Activated CD8-positive, alpha-beta memory T cell treated with anti-CD3 and anti-CD28 coated beads for 36 hours (primary cell): ENCODE measurements around the gene CDCA8. TPM values are rescaled to one million over a fixed set of nuclear protein-coding genes. Genes with fewer than 3 reads are reported as not detected.
"Not testable (repeated sequence)": the region's sequence is repeated elsewhere in the genome, so short reads cannot be mapped to it uniquely, and the experiment has no call there.

ENCODE experiments used
- CTCF ChIA-PET: fragments of 350-600 bp; sonication (Branson Sonifier 250); formaldehyde crosslinking; loops from one replicate; lab custom pipeline; 2021; ENCODE audit warnings: antibody characterized with exemption; lab: Charles Lee
- POLR2A ChIA-PET: fragments of 350-600 bp; sonication (Branson Sonifier 250); formaldehyde crosslinking; loops from one replicate; lab custom pipeline; 2021; ENCODE audit warnings: antibody characterized with exemption; lab: Charles Lee
- total RNA-seq, 2 experiments: library from RNA; stranded (reverse); gene quantifications; one replicate each; pipeline ENCODE4 v1.2.3, GENCODE V29; 2021

Gene CDCA8
- total RNA-seq, 2 experiments from 2014 or later, result 42.1 to 43.3 TPM

DNA sequence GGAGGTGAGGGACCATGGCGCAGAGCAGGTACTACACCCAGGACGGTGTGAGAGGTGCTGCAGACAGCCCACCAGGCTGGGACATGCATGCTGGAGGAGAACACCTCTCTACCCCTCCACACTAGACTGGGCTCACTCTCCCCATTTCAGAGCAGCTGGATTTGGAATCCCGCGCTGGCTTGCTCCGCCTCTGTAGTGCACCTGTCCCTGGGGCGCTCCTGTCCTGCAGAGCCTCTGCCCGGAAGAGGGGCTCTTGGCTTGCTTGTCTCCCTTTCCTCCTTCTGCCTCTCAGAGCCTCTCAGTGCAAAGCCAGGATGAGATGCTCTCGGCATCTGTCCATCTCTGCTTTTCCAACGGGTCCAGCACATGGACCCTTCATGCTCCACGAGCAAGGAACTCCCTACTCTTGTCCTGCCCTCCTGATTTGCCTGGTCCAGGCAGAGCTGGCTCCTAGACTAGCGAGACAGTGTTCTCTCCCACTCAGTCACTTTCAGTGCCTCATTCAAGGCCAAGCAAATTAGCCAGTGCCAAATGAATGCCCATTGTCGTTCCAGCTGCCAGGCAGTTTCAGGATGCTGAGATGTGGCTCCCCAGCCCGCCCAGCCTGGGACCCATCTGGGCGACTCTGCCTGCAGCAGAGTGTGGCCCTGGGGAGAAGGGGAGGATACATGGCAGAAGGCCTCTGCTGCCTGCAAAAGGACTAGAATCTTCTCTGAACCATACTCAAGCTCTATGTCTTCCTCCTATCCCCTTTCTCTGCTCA is 33.7 kb downstream of the CDCA8 start:
- ChIA-PET POLR2A (no interaction called here), CTCF (no interaction called here)

DNA sequence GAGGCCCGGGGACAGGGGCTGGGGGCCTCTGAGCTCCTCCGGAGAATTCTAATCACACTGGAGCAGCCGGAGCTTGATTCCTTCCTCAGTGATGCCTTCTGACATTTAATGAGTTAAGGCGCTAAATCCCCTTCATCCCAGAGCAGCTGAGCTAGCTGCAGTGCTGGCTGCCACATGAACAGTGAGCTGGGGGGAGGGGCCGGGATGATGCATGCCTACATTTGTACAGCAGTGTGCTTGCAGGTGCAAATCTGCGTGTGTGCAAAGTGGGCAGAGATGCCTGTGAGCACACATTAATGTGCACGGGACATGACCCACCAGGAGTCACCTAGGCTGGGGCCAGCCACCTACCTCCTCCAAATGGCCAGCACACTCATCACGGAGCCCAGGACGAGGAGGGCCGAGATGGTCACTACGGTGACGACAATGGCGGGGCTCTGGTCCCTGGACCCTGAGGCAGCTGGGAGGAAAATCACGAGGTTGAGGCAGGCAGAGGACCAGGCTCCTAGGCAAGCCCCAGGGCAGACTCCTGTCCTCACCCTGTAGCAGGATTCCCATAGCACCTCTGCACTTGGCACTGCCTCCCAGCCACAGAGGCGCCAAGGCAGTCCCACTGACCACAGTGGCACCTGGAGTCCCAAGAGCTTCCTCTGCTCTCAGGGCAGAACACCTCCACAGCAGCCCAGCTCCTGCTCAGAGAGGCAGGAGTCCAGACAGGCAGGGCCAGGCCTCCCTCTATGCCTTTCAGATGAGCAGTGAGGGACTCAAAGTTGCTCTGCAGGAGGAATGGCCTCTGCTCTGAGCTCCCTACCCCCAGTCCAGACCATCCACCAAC is 34.7 kb downstream of the CDCA8 start:
- POLR2A ChIA-PET, result interaction anchor here (0.6 kb wide), 1 partner anchor 35 kb away, joined by 3 read pairs; the partner anchor contains the start of gene CDCA8
- CTCF ChIA-PET, result interaction anchor here (0.6 kb wide), 1 partner anchor 17 kb away, joined by 3 read pairs; no protein-coding TSS in a partner anchor

DNA sequence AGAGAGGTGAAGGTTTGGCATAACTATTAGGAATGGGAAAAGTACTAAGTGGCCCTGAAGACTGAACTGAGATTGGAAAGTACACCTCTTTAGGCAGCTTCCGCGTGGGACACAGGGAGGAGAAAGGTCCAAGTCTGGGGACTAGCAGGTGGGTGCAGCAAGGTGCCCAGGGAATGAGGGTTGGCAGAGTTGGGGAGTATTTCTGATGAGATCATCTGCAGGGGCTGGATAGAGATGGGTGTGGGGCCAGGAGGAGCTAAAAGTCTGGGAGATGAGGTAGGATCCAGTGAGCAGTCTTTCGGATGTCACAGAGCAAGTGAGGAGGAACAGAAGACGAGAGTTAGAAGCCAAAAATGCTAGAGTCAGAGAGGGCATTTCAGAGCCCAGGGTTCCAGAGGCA is 36.1 kb downstream of the CDCA8 start:
- ChIA-PET POLR2A (no interaction called here), CTCF (no interaction called here)

DNA sequence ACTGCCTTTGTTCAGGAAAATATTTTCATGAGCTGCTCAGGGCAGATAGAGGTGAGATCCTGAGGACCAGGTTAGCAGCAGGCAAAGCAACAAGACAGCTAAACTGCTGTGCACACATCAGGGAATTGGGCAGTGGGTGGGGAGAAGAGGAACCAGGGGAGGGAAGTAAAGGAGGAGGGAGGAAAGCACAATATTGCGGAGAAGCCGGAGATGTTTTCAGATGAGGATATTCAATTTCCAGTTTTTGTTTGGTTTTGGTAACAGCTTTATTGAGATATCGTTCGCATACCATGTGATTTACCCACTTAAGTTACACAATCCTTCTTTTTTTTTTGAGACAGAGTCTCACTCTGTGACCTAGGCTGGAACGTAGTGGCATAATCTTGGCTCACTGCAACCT is 38.1 kb downstream of the CDCA8 start:
- POLR2A ChIA-PET, result no interaction called here
- CTCF ChIA-PET, result no interaction called here

DNA sequence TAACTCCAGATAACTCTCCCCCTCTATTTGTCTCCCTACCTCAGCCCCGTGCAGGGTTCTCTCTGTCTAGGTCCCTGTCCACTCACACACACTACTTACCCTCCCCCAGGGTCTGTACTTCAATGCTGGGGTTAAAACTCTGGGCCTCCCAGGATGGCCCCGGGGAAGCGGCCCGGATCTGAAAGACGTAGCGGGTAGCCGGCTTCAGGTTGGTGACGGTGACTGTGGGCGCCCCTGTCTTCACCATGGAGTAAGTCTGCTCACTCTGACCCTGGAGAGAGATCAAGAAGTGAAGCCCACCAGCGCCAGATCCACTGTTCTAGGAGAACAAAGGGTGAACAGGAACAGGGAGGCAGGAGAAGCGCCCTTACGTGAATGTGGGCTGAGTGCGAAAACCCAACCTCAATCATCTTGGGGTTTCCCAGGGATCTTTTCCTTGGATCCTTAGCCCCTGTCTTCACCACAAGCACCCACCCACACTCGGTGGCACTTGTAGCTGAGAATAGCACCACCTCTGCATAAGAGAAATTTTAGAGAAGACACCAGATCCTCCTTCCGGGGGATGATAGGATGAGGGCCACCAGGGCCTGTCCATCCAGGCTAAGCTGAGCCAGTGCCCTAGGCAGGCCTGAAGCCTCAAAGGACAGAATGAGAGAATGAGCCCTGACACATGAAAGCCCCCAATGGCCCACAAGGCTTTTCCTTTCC is 39.1 kb downstream of the CDCA8 start:
- CTCF ChIA-PET, result no interaction called here
- POLR2A ChIA-PET, result no interaction called here

DNA sequence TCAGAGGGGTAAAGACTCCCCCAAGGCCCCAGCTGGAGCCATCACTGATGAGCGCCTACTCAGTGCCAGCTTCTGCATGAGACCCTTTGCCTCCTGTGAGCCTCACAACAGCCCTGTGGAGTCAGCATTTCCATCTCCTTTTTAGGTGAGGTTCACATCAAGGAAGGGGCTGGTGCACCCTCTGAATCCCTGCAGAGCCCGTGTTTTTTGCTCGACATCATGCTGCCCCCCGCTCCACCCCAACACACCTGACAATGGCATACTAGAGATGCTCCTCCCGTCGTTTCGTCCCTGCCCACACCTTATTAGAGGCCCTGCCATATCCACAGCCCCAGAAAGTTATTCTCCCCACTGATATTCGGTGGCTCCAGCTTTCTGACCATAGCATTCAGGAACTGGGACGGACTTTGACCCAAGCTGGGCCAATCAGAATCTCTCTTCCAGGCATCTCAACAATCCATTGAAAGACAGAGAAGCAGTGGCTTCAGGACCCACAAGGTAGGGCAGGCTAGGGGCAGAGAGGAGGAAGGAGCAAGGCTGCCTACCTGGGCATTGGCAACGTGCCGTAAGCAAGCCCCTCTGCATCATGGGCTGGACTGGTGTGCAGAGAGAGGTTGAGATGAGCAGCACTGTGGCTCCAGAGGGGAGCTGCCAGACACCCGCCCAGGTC is 39.9 kb downstream of the CDCA8 start:
- ChIA-PET POLR2A (no interaction called here), CTCF (no interaction called here)

DNA sequence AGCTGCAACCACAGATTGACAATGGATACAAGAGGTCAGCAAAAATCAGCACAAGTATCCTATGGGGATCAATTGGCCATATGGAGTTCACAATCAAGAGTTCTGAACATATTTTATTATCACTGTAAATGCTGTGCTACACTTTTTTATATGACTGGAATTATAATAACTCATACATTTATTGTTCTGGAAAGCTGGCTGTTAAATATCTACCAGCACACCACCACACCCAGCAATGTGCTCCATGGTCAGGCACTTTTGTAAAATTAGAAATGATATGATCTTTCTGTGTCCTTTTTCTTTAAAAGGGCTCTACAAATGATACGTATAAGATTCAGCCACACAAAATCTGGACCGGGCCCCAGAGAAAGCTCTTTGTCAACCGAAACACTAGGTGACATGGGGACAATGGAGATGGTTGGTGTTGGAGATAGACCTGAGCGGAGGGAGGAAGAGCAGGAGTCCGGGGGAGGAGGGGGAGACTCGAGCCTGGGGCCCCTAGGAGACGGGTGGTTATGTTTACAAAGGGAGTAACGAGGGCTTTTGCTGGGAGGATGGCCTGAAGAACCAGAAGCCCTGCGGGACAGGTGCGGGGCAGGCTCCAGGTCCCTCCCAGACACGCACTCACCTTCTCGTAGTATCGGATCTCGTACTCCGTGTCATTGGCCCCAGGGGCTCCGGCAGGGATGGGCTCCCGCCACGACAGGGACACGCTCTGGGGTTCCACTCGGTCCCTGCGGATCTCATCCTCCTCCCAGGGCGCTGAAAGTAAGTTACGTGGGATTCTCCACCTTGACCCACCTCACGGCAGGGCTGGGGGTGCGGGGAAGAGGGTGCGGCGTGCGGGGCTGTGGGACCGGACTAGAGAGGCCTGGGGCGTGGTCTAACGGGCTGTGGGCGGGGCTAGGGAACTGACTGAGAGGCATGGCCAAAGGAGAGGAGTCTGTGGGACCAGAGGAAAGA is 42.6 kb downstream of the CDCA8 start:
- CTCF ChIA-PET, result interaction anchor here (0.6 kb wide), 1 partner anchor 136 kb away, joined by 4 read pairs; no protein-coding TSS in a partner anchor

DNA sequence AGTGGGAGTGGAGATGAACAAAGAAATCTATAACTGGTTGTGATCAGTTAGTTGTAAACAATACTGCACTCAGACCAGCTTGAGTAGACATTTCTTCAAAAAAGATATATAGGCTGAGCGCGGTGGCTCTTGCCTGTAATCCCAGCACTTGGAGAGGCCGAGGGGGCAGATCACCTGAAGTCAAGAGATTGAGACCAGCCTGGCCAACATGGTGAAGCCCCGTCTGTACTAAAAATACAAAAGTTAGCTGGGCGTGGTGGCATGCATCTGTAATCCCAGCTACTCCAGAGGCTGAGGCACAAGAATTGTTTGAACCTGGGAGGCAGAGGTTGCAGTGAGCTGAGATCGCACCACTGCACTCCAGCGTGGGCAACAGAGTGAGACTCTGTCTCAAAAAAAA is 45.7 kb downstream of the CDCA8 start:
- CTCF ChIA-PET, POLR2A ChIA-PET: not testable (repeated sequence)

More for the DNA sequence above, 42.6 kb downstream of the CDCA8 start:
- POLR2A ChIA-PET, result no interaction called here

DNA sequence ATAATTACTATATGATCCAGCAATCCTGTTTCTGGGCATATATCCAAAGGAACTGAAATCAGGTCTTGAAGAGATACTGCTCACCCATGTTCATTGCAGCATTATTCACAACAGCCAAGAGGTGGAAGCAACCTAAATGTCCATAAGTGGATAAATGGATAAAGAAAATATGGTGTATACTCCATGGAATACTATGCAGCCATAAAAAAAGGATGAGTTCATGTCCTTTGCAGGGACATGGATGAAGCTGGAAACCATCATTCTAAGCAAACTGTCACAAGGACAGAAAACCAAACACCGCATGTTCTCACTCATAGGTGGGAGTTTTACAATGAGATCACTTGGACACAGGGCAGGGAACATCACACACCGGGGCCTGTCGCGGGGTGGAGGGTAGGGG is 46.3 kb downstream of the CDCA8 start:
- CTCF ChIA-PET, POLR2A ChIA-PET: not testable (repeated sequence)

DNA sequence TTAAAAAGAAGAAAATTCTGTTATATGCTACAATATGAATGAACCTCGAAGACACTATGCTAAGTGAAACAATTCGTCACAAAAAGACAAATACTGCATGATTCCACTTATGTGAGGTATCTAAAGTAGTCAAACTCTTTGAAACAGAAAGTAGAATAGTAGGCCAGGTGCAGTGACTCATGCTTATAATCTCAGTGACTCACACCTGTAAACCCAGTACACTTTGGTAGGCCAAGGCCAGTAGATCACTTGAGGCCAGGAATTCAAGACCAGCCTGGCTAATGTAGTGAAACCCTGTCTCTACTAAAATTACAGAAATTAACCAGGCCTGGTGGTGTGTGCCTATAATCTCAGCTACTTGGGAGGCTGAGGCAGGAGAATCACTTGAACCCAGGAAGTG is 46.9 kb downstream of the CDCA8 start:
- ChIA-PET CTCF (no interaction called here), POLR2A (no interaction called here)

DNA sequence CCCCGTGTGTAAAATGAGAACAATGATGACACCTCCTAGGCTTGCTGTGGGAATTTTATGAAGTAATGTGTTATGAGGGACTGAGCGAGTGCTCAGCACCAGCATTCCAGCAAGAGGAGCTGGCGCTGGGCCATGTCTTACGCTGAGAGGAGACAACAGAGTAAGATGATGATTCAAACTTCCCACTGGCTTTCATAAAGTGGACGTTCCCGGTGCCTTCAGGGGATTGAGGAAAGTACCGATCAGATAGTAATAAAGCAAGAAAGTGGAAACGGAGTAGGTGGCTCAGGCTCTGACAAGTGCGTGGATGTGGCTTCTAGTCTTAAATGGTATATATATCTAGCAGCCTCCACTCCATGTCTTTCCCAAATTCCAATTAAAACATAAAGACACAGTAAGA is 48.8 kb downstream of the CDCA8 start:
- ChIA-PET POLR2A (no interaction called here), CTCF (no interaction called here)

DNA sequence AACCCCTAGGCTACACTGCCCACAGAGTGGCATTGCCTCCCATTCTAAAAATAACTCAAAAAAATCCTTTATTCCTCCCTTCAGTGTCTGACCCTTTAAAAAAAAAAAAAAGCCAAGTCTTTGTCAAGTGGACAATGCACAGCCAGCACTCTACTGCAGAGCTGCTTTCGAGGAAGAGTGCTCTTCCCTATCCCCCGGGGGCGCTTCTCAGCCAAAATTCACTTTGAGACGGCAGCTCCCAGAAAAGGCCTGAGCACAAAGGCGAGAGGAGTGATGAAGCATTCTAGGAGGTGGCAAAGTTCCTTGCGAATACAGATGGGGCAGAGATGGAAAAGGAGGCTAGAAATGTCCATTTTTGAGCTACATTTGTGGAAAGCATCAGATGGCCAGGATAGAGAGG is 49.3 kb downstream of the CDCA8 start:
- POLR2A ChIA-PET, result no interaction called here
- CTCF ChIA-PET, result no interaction called here

DNA sequence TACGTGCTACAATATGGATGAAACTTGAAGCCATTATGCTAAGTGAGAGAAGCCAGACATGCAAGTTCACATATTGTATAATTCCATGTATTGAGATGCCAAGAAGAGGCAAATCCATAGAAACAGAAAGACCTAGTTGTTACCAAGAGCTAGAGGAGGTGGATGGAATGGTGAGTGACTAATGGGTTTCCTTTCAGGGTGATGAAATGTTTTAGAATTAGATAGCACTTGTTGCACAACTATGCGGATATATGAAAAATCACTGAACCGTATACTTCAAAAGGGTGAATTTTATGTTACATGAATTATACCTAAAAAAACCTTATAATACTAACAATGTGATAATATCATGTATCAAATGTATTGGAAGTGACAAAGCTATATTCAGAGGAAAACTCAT is 54.5 kb downstream of the CDCA8 start:
- CTCF ChIA-PET, result no interaction called here
- POLR2A ChIA-PET, result no interaction called here

DNA sequence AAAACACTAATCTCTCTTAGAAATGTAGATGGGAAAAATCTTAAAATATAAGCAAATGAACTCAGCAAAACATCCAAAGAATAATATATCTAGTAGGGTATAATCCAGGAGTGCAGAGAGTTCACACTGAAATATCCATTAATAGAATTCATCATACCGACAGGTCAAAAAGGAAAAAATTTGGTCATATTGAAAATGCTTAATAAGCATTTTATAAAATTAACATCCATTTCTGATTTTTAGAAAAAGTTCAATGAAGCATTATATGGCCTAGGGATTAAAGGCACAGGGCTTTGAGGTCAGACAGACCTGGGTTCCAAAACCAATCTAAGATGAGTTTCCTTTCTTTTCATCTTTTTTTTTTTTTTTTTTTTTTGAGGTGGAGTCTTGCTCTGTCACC is 56.2 kb downstream of the CDCA8 start:
- POLR2A ChIA-PET, result no interaction called here
- CTCF ChIA-PET, result no interaction called here

DNA sequence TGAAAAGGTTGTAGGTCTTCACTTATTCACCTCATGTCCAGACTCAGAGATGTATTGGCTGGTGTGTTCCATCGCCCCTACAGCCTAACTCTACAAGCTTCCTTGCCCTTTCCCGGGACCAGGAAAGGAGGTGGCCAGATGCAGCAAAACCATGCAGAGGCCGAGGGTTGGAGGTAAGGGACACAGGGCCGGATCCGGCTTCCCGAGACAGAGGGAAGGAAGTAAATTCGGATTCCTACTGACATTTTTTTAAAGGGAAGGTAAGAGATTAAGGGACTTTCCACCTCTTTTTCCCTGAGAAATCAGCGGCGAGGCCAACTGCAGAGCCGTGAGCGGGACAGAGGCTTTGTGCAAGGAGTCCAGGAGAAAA is 59.9 kb downstream of the CDCA8 start:
- ChIA-PET CTCF (no interaction called here), POLR2A (no interaction called here)

DNA sequence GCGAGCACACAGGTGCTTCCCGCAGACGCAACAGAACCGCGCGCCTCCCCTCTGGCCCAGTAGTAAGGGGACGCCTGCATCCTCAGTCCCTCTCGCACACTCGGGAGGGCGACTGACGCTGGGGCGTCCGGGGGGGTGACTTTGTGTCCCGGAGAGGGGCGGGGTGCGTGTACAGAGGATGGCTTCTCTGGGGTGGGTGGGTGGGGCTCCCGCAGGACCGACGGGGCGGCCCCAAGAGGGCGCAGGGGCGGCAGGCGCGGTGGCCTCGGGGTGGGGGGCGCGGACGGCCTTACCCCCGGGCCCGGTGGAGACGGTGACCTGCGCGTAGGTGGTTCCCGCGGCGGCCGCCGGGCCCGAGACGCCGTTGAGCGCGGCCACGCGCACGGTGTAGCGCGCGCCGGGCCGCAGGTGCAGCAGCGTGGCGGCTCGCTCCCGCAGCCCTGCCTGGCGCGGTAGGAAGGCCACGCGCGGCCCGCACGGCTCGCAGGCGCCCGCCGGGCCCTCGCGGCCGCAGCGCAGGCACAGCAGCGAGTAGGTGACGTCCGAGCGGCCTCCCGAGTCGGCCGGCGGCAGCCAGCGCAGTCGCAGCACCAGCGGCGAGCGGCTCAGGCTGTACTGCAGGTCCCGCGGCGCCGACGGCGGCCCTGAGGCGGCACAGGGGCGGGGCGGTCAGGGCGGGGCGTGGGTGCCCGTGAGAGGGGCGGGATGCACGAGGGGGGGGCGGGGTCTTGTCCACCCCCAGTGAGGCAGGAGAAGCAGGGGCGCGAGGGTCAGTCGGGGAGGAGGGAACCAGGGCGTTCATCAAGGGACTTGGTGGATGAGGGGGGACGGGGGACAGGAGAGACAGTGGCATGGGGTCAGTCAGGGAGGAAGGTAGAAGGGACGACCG is 60.5 kb downstream of the CDCA8 start:
- ChIA-PET CTCF (no interaction called here), POLR2A (no interaction called here)

DNA sequence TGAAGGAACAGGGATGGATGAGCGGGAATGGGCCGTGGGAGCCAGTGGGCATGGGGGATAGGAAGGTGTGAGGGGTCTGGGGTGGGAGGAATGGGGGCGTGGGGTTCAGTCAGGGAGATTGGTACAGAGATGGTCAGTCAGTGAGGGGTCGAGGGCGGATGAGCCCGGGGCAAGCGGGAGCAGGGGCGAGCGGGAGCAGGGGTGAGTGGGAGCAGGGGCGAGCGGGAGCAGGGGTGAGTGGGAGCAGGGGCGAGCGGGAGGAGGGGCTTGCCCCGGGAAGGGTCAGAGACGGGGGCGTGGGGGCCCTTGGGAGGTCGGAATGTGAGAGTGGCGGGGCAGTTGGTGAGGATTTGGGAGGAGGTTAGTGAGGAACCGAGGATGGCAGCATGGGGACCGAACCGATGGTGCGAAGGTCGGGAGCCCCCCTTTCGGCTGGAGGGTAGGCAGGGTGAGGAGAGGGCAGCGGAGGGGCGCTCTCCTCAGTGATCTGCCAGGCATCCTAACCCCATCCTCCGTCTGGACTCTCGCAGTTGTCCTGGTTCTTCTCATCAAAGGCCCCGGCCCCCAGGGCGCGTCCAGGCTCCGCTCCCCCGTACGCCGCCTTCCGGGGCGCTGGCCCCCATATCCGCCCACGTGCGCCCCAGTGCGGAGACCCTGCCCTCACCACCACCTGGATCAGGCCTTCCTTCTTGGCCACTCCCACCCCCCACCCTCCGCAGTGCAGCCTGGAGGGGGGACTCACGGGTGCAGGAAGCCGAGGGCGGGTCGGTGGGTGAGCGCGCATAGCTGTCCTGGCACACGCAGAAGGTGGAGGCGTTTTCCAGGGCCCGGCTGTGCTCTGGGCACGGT is 61.4 kb downstream of the CDCA8 start:
- ChIA-PET POLR2A (no interaction called here), CTCF (no interaction called here)
